AG10803 (cell line): Measurements from ENCODE around the gene TRPV3.
"Not testable (repeated sequence)": the region's sequence is repeated elsewhere in the genome, so short reads cannot be mapped to it uniquely, and the experiment has no call there.

ENCODE experiments used
- DNase-seq: peaks from one replicate; pipeline ENCODE4 v3.0.0; 2010; ENCODE audit warnings: low read depth
- H3K4me3 ChIP-seq: 2 replicates; pipeline ENCODE4 v1.5.1; 2011; ENCODE audit warnings: mild to moderate bottlenecking, low read length, control low read depth
- TF ChIP-seq, protein P1 (sequence below): conservative IDR thresholded peaks from 2 replicates; pipeline ENCODE4 v1.5.1; 2011; ENCODE audit warnings: mild to moderate bottlenecking, low read length, control low read depth, inconsistent platforms

The TRPV3 gene

DNA sequence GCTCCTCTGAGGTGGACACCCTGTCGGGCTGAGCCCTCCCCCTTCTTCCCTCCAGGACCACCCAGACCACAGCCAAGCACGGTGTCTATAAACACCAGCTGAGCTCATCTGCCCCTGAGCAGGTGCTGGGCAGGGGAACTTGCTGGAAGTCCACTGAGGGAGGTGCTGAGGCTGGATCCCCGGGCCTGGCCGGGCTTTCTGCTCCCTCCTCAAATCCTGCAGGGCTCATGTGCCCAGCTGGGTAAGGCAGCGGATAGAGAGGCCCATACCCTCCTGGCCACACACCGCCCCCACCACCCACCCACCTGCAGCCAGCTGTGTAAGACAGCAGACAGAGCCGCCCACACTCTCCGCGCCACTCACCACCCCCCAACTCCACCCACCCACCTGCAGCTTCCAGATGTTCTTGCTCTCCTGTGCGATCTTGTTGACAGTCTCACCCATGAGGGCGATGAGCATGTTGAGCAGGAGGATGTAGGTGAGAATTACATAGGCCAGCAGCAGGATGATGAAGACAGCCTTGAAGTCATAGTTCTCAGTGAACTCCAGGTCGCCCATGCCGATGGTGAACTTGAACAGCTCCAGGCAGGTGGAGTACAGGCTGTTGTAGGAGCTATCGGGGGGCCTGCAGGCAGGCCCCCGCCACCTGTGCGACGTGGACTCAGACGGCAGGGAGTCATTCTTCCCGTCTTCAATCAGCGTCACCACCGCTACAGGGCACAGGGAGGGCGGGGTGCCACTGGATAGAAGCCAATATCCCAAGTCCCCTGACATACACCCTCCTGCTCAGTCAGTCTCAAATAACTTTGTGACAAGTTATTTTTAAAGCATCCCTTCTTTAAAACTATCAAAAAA, 15.9 kb upstream of the TRPV3 start:
- TF ChIP-seq, protein P1, sequence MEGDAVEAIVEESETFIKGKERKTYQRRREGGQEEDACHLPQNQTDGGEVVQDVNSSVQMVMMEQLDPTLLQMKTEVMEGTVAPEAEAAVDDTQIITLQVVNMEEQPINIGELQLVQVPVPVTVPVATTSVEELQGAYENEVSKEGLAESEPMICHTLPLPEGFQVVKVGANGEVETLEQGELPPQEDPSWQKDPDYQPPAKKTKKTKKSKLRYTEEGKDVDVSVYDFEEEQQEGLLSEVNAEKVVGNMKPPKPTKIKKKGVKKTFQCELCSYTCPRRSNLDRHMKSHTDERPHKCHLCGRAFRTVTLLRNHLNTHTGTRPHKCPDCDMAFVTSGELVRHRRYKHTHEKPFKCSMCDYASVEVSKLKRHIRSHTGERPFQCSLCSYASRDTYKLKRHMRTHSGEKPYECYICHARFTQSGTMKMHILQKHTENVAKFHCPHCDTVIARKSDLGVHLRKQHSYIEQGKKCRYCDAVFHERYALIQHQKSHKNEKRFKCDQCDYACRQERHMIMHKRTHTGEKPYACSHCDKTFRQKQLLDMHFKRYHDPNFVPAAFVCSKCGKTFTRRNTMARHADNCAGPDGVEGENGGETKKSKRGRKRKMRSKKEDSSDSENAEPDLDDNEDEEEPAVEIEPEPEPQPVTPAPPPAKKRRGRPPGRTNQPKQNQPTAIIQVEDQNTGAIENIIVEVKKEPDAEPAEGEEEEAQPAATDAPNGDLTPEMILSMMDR, result no peak
- DNase-seq, result no peak
- H3K4me3 ChIP-seq, result no peak overlapping the region

DNA sequence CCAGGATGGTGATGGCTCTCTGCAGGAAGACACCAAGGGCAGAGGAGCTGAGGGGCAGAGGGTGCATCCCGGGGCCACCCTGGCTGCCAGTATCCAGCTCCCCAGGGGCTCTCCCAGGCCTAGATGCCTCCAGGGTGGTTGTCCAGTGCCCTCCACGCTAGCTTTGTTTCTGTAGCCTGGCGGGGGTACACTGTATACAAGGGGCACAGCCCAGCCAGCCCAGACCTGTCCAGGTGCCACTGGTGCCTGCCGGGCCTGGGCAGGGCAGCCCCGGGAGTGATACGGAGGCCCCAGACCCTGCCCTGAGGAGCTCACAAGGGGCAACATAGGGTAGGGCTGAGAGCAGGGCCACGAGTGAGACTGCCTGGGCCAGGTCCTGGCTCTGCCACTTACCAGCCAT, 14.6 kb upstream of the TRPV3 start:
- TF ChIP-seq, protein P1, result no peak
- no peak overlapping the region for H3K4me3 ChIP-seq
- DNase-seq, result no peak

DNA sequence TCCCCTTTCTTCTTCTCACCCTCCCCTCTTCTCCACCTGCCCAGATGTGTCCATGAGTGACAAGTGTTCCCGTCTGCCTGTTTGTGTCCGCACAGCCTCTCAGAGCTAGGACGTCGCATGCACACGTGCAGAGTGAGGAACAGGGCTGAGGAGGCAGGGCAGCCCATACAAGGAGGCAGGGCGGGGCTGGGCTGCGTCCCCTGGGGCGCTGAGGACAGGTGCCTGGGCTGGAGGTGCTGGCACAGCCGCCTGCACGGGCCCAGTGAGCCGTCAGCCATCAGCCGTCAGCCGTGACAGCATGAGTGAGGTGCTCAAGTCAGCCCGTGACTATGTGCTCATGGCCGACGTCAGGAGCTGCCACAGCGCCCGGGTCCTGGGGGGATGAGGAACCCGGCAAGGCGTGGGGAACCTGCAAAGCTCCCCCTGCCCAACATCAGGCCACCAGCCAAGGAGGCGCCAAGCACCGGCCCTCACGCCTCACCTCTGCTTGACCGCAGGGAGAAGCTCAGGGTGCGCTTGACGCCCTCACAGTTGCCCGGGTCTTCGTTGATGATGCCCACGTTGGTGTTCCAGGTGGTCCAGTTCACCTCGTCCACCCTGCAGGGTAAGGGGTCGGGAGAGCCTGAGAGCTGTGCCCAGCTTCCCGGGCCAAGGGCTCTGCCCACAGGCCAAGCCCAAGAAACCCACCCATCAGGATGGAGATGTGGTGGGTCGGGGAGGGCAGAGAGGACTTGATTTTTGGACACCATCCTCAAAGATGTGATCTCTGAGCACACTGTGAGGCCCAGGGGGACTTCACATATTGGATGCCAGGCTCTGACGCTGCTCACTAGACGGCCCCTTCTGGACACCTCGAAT, 13.7 kb upstream of the TRPV3 start:
- H3K4me3 ChIP-seq, result no peak overlapping the region
- TF ChIP-seq, protein P1, result no peak

DNA sequence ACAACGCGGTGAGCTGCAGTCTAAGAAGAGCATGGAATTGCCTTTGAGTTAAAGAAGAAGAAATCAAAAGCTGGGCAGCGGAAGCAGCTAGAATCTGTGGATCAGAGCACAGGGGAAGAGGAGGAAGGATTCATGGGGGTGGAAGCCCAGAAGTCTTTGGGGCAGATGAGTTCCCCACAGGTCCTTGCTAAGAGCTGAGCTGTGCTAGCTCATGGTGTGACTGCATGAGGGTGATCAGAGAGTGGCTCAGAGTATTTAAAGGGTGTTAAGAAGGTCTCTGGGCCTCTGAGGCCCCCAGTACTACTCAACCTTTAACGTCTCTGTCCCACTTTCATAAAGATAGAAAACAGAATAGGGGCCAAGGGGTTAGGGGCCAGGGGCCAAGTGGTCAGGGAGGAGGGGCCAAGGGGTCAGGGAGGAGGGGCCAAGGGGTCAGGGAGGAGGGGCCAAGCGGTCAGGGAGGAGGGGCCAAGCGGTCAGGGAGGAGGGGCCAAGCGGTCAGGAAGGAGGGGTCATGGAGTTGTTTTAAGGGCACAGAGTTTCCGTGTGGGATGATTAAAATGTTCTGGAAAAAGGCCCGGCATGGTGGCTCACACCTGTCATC, 12.0 kb upstream of the TRPV3 start:
- TF ChIP-seq, protein P1, result no peak
- no peak for DNase-seq
- H3K4me3 ChIP-seq, result no peak overlapping the region

More for the DNA sequence above, 13.7 kb upstream of the TRPV3 start:
- DNase-seq, result no peak

DNA sequence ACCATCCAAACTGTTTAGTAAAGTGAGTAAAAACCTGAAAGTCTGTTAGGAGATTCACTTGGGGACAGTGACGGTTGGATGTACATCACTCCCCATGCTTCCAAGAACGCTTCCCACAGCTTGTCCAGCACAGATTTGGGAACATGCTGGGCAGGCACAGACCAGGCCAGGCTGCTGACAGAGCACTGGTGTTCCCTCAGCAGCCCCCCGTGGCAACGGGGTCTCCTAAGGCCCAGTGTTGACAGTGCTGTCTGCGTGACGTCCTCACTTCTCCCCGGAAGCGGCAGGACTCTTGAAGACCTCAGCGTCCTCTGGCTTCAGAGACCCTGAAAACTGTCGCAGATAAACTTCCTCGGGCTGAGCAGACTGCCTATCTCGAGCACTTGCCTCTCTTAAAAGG, 8.9 kb upstream of the TRPV3 start:
- TF ChIP-seq, protein P1, result no peak
- no peak overlapping the region for H3K4me3 ChIP-seq
- no peak for DNase-seq

DNA sequence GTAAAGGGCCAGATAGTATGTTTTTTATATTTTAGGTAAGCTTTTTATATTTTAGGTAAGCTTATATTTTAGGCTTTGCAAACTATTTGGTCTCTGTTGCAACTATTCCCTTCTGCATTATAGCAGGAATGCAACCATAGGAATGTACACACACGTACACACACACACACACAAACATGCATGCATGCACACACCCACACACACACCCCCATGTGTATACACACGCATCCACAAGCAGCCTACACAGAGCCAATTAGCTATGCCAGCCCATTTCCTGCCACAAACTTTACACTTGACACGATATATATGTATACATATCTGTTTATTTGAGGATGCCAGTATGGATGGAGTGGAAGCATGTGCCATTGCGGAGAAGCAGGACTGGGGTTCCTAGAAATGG, 7.5 kb upstream of the TRPV3 start:
- TF ChIP-seq, protein P1, result no peak
- DNase-seq, result no peak

DNA sequence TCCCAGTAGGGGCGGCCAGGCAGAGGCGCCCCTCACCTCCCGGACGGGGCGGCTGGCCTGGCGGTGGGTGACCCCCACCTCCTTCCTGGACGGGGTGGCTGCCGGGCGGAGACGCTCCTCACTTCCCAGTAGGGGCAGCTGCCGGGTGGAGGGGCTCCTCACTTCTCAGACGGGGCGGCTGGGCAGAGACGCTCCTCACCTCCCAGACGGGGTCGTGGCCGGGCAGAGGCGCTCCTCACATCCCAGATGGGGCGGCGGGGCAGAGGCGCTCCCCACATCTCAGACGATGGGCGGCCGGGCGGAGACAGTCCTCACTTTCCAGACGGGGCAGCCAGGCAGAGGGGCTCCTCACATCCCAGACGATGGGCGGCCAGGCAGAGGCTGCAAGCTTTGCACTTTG, 6.6 kb upstream of the TRPV3 start:
- DNase-seq, H3K4me3 ChIP-seq: not testable (repeated sequence)

More for the DNA sequence above, 7.5 kb upstream of the TRPV3 start:
- no peak overlapping the region for H3K4me3 ChIP-seq
